Adrenal gland (tissue), 12 donors: ENCODE results near the gene PEAR1. TPM values are rescaled to one million over a fixed set of nuclear protein-coding genes. Genes with fewer than 3 reads are reported as not detected.

Experiments
- DNase-seq, 7 donors: peaks; one replicate each; pipeline ENCODE4 v3.0.0-alpha.2; 2019 to 2020
- H3K27ac ChIP-seq, 5 donors: fragments of 200-600 bp; sonication (generic) in 4 of 5; 1 replicate in 3 of 5; 2 replicates in 2 of 5; pipeline versions ENCODE4 v1.5.1 to v1.8.0; 2016 to 2020; ENCODE audit warnings: mild to moderate bottlenecking in 1 of 5
- H3K27me3 ChIP-seq: fragments of 200-600 bp; 2 replicates; pipeline ENCODE4 v1.8.0; 2021
- H3K36me3 ChIP-seq, 2 donors: fragments of 200-600 bp; replicated peaks in 1 of 2; 1 replicate in 1 of 2; 2 replicates in 1 of 2; pipeline versions ENCODE4 v1.5.1 to v1.8.0; 2018 to 2022
- H3K4me1 ChIP-seq, 2 donors: fragments of 200-600 bp; replicated peaks in 1 of 2; 1 replicate in 1 of 2; 2 replicates in 1 of 2; pipeline versions ENCODE4 v1.5.1 to v1.8.0; 2018 to 2021
- H3K4me3 ChIP-seq, 4 donors: fragments of 200-600 bp; sonication (generic) in 3 of 4; one replicate each; pipeline ENCODE4 v1.5.1; 2016 to 2018
- H3K9me3 ChIP-seq, 3 donors: fragments of 200-600 bp; sonication (generic) in 1 of 3; replicated peaks in 1 of 3; 1 replicate in 2 of 3; 2 replicates in 1 of 3; pipeline versions ENCODE4 v1.5.1 to v1.8.0; 2016 to 2021
- POLR2A ChIP-seq, 2 donors: fragments of 450-650 bp; IDR thresholded peaks; one replicate each; pipeline ENCODE4 v1.6.1; 2017; ENCODE audit warnings: antibody characterized with exemption in 2 of 2, mild to moderate bottlenecking in 2 of 2, moderate library complexity in 1 of 2
- WGBS, 4 donors: extraction: QIAGEN DNeasy Blood & Tissue Kit in 2 of 4; methylation state at CpG; one replicate each; pipeline versions ENCODE4 v1.1.5 to v1.1.7; 2013 to 2017; 5-methylcytosine and 5-hydroxymethylcytosine counted together
- intact Hi-C, 2 donors: fragments of 100-400 bp; cut with DNase I; formaldehyde crosslinking; loops; one replicate each; pipeline versions ENCODE4 v1.14.1 to v1.15.0; 2022 to 2023
- microRNA counts, 2 donors: library from miRNA; unstranded; fragments of <30 nt; microRNA quantifications; one replicate each; lab custom pipeline; 2016
- microRNA-seq, 3 donors: library from miRNA; unstranded; fragments of <30 nt; microRNA quantifications; one replicate each; pipeline ENCODE4, GENCODE V29; 2017 to 2020
- polyA plus RNA-seq, 3 donors: library from polyadenylated mRNA; stranded (reverse); fragments of 200-250 nt in 2 of 3; fragments of 350-450 nt in 1 of 3; fragmentation: Illumina TruSeq in 1 of 3; extraction: RNeasy Lipid Tissue Mini Kit (QIAGEN cat#74804) in 1 of 3; gene quantifications; one replicate each; pipeline ENCODE4 v1.2.3, GENCODE V29; 2013 to 2014
- small RNA-seq, 2 donors: library from RNA; depleted of rRNA; stranded (forward); fragments of <200 nt; gene quantifications; one replicate each; pipeline ENCODE3, GENCODE V24; 2016
- total RNA-seq, 9 donors: library from RNA; depleted of rRNA in 4 of 9; stranded (reverse); fragments of >200 nt in 4 of 9; fragments of 120-200 nt in 1 of 9; fragmentation: NEBNext Ultra II Directional in 1 of 9; extraction: Animal tissue kit (Norgen Biotek cat#: 25700) in 1 of 9; gene quantifications; one replicate each; pipeline versions ENCODE4 v1.1.0 to v1.2.4, GENCODE V29; 2013 to 2023
- TF ChIP-seq, protein P1 (sequence below), 6 experiments: fragments of 450-650 bp in 4 of 6; fragments of 200-600 bp in 2 of 6; sonication (generic) in 1 of 6; IDR thresholded peaks; 1 replicate in 5 of 6; 2 replicates in 1 of 6; pipeline versions ENCODE4 v1.5.1 to v1.8.0; 2016 to 2021; ENCODE audit warnings: antibody characterized with exemption in 6 of 6, mild to moderate bottlenecking in 2 of 6, moderate library complexity in 1 of 6
- donor health status: healthy with polysubstance abuse.
- donor health status: Bipolar disorder and iron deficiency.
- donor health status: DM: yes; HTN: yes; CAD: no.
- donor health status: DM: no; HTN: no; CAD: no.
- donor health status: DM: no; HTN: no; CAD: no.
- donor health status: DM: yes; HTN: yes; CAD: no.

Gene PEAR1
- total and polyA plus RNA-seq, 12 donors: 4.2 to 31.1 (median 10.4) TPM

DNA sequence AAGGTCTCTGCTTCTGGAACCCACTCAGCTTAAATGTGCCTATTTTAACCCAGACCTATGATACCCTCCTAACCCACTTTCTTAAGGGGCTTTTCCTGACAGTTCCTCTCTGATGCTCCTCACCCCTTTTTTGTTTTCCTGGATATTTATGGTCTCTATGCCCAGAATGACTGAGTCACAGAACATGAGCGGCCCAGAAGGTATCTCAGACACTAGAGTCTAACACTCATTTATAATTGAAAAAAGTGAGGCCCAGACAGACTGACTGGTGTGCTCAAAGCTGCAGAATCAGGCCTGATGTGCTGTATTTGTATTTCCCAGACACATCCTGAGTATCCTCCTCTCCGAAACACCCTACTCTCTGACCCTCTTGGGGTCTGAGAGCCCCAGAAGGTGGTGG, 70.9 kb downstream of the PEAR1 start:
- H3K9me3 ChIP-seq: no peaks in the 10 kb centered on the region
- peaks cover 4 to 8% of the 10 kb centered on the region in 2 donors for H3K4me1 ChIP-seq
- no peak overlapping the region for H3K4me3 ChIP-seq
- 94 to 100% (median 97%) methylated on average over 2 of the region's 2 CpGs for WGBS, 4 donors
- no peak for DNase-seq
- TF ChIP-seq POLR2A (IDR thresholded peaks at IDR 0.05): no peak
- TF ChIP-seq, protein P1, sequence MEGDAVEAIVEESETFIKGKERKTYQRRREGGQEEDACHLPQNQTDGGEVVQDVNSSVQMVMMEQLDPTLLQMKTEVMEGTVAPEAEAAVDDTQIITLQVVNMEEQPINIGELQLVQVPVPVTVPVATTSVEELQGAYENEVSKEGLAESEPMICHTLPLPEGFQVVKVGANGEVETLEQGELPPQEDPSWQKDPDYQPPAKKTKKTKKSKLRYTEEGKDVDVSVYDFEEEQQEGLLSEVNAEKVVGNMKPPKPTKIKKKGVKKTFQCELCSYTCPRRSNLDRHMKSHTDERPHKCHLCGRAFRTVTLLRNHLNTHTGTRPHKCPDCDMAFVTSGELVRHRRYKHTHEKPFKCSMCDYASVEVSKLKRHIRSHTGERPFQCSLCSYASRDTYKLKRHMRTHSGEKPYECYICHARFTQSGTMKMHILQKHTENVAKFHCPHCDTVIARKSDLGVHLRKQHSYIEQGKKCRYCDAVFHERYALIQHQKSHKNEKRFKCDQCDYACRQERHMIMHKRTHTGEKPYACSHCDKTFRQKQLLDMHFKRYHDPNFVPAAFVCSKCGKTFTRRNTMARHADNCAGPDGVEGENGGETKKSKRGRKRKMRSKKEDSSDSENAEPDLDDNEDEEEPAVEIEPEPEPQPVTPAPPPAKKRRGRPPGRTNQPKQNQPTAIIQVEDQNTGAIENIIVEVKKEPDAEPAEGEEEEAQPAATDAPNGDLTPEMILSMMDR (IDR thresholded peaks at IDR 0.05): no peak
- peaks cover 0 to 80% of the 10 kb centered on the region in 2 donors for H3K36me3 ChIP-seq
- H3K27me3 ChIP-seq: no peaks in the 10 kb centered on the region
- H3K27ac ChIP-seq: no peak overlapping the region
- intact Hi-C loops: no loop called here

MicroRNAs encoded within 50 kb of the gene (microRNA counts, 767-probe panel; counts per million panel counts)
- 0 counts per million in 2 donors for microRNA hsa-miR-765 (lab: Ali Mortazavi, UCI)

Small RNAs within 50 kb of the gene (microRNA-seq; reads per million reads assigned to microRNA genes)
- gene MIR765: 0.38 to 0.89 (median 0.85) reads per million in 3 donors

Small RNAs within 50 kb of the gene (small RNA-seq; reads per million reads assigned to genes)
- gene MIR765: 0 to 0.12 reads per million in 2 donors

Other genes with a start within 250 kb of the PEAR1 start
- 10 to 100 TPM in 6 of 9 donors, 1 to 10 TPM in 3; 7.7 to 22.9 (median 13.6) TPM for gene NES, start 216.3 kb upstream of the PEAR1 start, total RNA-seq
- 10 to 100 TPM; 13.2 to 26.9 (median 18.0) TPM for gene NES, start 216.3 kb upstream of the PEAR1 start, polyA plus RNA-seq
- 10 to 100 TPM in 1 of 9 donors, 1 to 10 TPM in 8; 3.1 to 11.6 (median 7.0) TPM for gene CRABP2, start 188.1 kb upstream of the PEAR1 start, total RNA-seq
- gene CRABP2, start 188.1 kb upstream of the PEAR1 start, polyA plus RNA-seq: 10 to 100 TPM in 2 of 3 donors, 1 to 10 TPM in 1; 5.0 to 17.8 (median 11.2) TPM
- 100 to 1,000 TPM in 1 of 9 donors, 10 to 100 TPM in 8; 22.3 to 140 (median 28.9) TPM for gene METTL25B, start 165.2 kb upstream of the PEAR1 start, total RNA-seq
- gene METTL25B, start 165.2 kb upstream of the PEAR1 start, polyA plus RNA-seq: 100 to 1,000 TPM in 1 of 3 donors, 10 to 100 TPM in 2; 17.4 to 127 (median 68.6) TPM
- 10 to 100 TPM; 10.6 to 38.5 (median 19.3) TPM for gene ISG20L2, start 165.0 kb upstream of the PEAR1 start, total RNA-seq
- gene ISG20L2, start 165.0 kb upstream of the PEAR1 start, polyA plus RNA-seq: 10 to 100 TPM in 1 of 3 donors, 1 to 10 TPM in 2; 5.5 to 40.0 (median 8.8) TPM
- gene MRPL24, start 152.6 kb upstream of the PEAR1 start, total RNA-seq: 100 to 1,000 TPM in 5 of 9 donors, 10 to 100 TPM in 4; 46.7 to 140 (median 104) TPM
- gene MRPL24, start 152.6 kb upstream of the PEAR1 start, polyA plus RNA-seq: 100 to 1,000 TPM; 154 to 294 (median 239) TPM
- 100 to 1,000 TPM; 119 to 159 (median 144) TPM for gene HDGF, start 142.0 kb upstream of the PEAR1 start, total RNA-seq
- 100 to 1,000 TPM in 1 of 3 donors, 10 to 100 TPM in 2; 62.0 to 199 (median 96.0) TPM for gene HDGF, start 142.0 kb upstream of the PEAR1 start, polyA plus RNA-seq
- gene PRCC, start 126.2 kb upstream of the PEAR1 start, total RNA-seq: 10 to 100 TPM; 35.9 to 77.5 (median 56.9) TPM
- gene PRCC, start 126.2 kb upstream of the PEAR1 start, polyA plus RNA-seq: 100 to 1,000 TPM in 1 of 3 donors, 10 to 100 TPM in 2; 63.4 to 137 (median 67.6) TPM
- gene SH2D2A, start 76.9 kb upstream of the PEAR1 start, total RNA-seq: 1 to 10 TPM in 5 of 9 donors, under 1 TPM in 3, not detected in 1; 0.11 to 4.8 (median 2.2) TPM
- gene SH2D2A, start 76.9 kb upstream of the PEAR1 start, polyA plus RNA-seq: 1 to 10 TPM in 1 of 3 donors, under 1 TPM in 2; 0.40 to 3.9 (median 0.91) TPM
- 1 to 10 TPM in 1 of 9 donors, under 1 TPM in 6, not detected in 2; 0.04 to 1.3 (median 0.28) TPM for gene INSRR, start 34.6 kb upstream of the PEAR1 start, total RNA-seq
- gene INSRR, start 34.6 kb upstream of the PEAR1 start, polyA plus RNA-seq: 1 to 10 TPM in 2 of 3 donors, under 1 TPM in 1; 0.22 to 8.7 (median 1.5) TPM
- gene NTRK1, start 32.9 kb upstream of the PEAR1 start, total RNA-seq: 10 to 100 TPM in 1 of 9 donors, 1 to 10 TPM in 3, under 1 TPM in 4, not detected in 1; 0.26 to 11.2 (median 3.2) TPM
- 10 to 100 TPM in 2 of 3 donors, 1 to 10 TPM in 1; 1.1 to 22.6 (median 13.6) TPM for gene NTRK1, start 32.9 kb upstream of the PEAR1 start, polyA plus RNA-seq
- under 1 TPM in 5 of 9 donors, not detected in 4; 0.11 to 0.39 (median 0.26) TPM for gene LRRC71, start 26.9 kb downstream of the PEAR1 start, total RNA-seq
- gene LRRC71, start 26.9 kb downstream of the PEAR1 start, polyA plus RNA-seq: 1 to 10 TPM in 2 of 3 donors, under 1 TPM in 1; 0.20 to 4.6 (median 1.2) TPM
- 10 to 100 TPM; 19.3 to 69.2 (median 44.3) TPM for gene ARHGEF11, start 152.0 kb downstream of the PEAR1 start, total RNA-seq
- 10 to 100 TPM; 14.2 to 33.6 (median 20.7) TPM for gene ARHGEF11, start 152.0 kb downstream of the PEAR1 start, polyA plus RNA-seq
- gene ETV3L, start 206.1 kb downstream of the PEAR1 start, total RNA-seq: not detected
- not detected for gene ETV3L, start 206.1 kb downstream of the PEAR1 start, polyA plus RNA-seq
- 10 to 100 TPM in 6 of 9 donors, 1 to 10 TPM in 3; 6.1 to 18.7 (median 13.1) TPM for gene ETV3, start 244.7 kb downstream of the PEAR1 start, total RNA-seq
- gene ETV3, start 244.7 kb downstream of the PEAR1 start, polyA plus RNA-seq: 1 to 10 TPM; 3.3 to 8.5 (median 4.9) TPM